ENCODE results near the gene ITPR2.
A peak's percentile ranks its signal among the peaks of the same experiment; 100 is the strongest.

The ITPR2 gene

DNA sequence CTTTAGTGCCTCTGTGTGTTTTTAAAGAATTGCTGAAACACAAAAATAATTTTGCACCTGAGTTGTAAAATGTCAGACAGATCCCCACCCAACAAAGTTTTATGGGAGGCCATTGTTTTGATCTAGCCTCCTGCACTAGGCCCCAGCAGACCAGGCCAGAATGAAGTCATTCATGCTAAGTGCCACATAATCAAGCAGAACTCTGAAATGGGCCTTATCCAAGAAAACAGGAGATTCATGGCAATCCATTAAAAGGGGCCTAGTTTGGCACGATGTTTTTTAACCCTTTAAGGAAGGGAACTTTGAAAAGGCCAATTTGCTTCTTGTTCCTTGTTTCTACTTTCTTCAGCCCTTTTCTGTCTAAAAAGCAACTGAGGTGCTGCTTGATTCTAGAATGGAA, 260.9 kb downstream of the ITPR2 start:
- H3K4me3 ChIP-seq (ENCODE audit: control insufficient read depth, low read depth, low read length) = no peak overlapping the region
- TF ChIP-seq, protein P1, sequence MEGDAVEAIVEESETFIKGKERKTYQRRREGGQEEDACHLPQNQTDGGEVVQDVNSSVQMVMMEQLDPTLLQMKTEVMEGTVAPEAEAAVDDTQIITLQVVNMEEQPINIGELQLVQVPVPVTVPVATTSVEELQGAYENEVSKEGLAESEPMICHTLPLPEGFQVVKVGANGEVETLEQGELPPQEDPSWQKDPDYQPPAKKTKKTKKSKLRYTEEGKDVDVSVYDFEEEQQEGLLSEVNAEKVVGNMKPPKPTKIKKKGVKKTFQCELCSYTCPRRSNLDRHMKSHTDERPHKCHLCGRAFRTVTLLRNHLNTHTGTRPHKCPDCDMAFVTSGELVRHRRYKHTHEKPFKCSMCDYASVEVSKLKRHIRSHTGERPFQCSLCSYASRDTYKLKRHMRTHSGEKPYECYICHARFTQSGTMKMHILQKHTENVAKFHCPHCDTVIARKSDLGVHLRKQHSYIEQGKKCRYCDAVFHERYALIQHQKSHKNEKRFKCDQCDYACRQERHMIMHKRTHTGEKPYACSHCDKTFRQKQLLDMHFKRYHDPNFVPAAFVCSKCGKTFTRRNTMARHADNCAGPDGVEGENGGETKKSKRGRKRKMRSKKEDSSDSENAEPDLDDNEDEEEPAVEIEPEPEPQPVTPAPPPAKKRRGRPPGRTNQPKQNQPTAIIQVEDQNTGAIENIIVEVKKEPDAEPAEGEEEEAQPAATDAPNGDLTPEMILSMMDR (conservative IDR thresholded peaks at IDR 0.05; ENCODE audit: control insufficient read depth, insufficient read depth, low read depth, low read length) = no peak
- no peak for DNase-seq (ENCODE audit: low read depth)

DNA sequence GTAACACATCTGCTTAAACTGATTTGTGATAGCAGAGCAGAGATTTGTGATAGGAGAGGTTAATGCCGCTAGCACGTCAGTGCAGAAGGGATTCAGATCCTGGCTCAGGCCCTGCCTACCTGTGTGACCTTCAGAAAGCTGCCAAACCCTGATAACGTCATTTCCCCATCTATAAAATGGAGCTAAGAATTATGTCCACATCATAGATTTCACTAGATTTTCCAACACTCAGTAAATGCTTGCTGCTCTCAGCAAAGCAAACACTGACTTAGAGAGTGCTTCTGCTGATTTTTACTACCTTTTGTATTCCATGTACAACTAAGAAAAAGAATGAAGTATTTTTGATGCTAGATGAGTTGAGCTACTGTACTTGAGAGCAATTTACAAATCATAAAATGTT, 261.4 kb downstream of the ITPR2 start:
- TF ChIP-seq, protein P1 (conservative IDR thresholded peaks at IDR 0.05; ENCODE audit: control insufficient read depth, insufficient read depth, low read depth, low read length) = no peak
- no peak overlapping the region for H3K4me3 ChIP-seq (ENCODE audit: control insufficient read depth, low read depth, low read length)
- DNase-seq (ENCODE audit: low read depth) = no peak

DNA sequence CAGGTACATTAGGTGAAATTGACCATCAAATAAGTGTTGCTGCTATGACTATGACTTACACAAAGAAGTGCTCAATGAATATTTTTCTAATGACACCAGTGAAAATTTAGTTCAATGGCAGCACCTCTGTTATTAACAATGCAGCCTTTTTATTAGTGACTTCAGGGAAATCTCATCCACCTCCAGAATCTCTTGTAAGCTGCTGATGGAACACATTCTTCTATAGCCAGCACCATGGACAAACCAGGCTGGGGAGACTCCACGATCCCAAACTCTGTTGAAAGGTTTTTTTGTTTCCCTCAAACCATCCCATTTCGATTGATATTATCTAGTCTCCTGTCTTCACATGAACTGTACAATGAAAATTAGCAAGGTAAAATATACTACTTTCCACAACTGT, 265.9 kb downstream of the ITPR2 start:
- TF ChIP-seq, protein P1 (conservative IDR thresholded peaks at IDR 0.05; ENCODE audit: control insufficient read depth, insufficient read depth, low read depth, low read length) = no peak
- no peak for DNase-seq (ENCODE audit: low read depth)
- no peak overlapping the region for H3K4me3 ChIP-seq (ENCODE audit: control insufficient read depth, low read depth, low read length)

DNA sequence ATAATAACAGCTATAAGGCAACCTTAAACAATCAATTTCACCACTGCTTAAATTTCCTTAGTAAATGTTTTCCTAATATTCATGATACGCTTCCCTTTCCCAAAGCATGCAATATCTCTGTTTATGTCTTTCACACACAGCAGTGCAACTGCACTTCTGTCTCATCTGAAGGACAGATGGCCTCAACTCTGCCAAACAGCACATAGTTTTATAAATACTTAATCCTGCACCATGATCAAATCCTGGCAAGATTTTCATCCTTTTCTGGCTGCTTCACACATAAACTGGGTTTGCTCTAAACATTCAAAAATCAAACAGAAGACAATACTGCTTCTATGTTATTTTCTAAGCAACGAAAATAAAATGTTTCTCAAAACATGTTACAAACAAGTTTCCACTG, 266.3 kb downstream of the ITPR2 start:
- H3K4me3 ChIP-seq (ENCODE audit: control insufficient read depth, low read depth, low read length) = no peak overlapping the region
- DNase-seq (ENCODE audit: low read depth) = peak; percentile 21
- TF ChIP-seq, protein P1 (conservative IDR thresholded peaks at IDR 0.05; ENCODE audit: control insufficient read depth, insufficient read depth, low read depth, low read length) = no peak

DNA sequence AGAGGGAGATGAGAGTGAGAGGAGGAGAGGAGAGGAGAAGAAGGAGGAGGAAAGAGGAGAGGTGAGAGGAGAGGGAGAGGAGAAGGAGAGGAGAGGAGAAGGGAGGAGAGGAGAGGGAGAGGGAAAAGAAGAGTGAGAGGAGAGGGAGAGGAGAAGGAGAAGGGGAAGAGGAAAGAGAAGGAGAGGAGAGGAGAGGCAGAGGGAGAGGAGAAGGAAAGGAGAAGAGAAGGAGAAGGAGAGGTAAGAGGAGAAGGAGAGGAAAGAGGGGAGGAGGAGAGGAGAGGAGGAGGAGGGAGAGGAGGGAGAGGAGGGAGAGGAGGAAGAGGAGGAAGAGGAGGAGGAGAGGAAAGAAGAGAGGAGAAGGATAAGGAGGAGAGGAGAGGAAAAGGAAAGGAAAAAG, 266.8 kb downstream of the ITPR2 start:
- H3K4me3 ChIP-seq (ENCODE audit: control insufficient read depth, low read depth, low read length) = no peak overlapping the region
- DNase-seq (ENCODE audit: low read depth) = no peak
- TF ChIP-seq, protein P1 (conservative IDR thresholded peaks at IDR 0.05; ENCODE audit: control insufficient read depth, insufficient read depth, low read depth, low read length) = no peak

DNA sequence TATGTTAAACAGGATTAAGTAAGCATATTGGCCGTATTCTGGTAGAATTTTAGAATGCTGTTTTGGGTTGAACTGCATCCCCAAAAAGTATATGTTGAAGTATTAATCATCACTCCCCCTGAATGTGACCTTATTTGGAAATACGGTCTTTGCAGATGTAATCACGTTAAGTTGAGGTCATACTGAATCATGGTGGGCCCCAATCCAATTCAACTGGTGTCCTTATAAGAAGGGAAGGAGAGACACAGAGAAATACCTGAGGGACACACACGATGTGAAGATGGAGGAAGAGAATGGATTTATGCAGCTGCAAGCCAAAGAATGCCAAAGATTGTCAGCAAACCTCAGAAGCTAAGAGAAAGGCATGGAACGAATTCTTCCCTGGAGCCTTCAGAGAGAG, 268.6 kb downstream of the ITPR2 start:
- no peak overlapping the region for H3K4me3 ChIP-seq (ENCODE audit: control insufficient read depth, low read depth, low read length)
- peak; percentile 45 for DNase-seq (ENCODE audit: low read depth)
- TF ChIP-seq, protein P1 (conservative IDR thresholded peaks at IDR 0.05; ENCODE audit: control insufficient read depth, insufficient read depth, low read depth, low read length) = no peak

DNA sequence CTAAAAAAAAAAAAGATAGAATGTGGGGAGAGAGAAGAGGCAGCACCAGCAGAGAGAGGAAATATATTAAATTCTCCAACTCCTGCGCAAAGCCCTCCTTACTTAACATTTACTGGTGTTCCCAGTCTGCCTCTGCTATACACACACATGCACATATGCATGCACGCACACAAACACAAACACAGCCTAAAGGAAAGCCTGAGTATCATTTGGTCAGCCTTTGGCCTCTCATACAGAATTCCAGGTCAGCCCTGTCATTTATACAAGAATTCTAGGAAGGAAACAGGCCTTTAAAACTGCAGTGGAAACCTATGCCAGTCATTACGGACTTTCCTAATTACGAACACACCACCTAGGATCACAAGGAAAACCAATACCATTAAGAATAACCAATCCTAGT, 269.4 kb downstream of the ITPR2 start:
- no peak for DNase-seq (ENCODE audit: low read depth)
- TF ChIP-seq, protein P1 (conservative IDR thresholded peaks at IDR 0.05; ENCODE audit: control insufficient read depth, insufficient read depth, low read depth, low read length) = no peak
- H3K4me3 ChIP-seq (ENCODE audit: control insufficient read depth, low read depth, low read length) = no peak overlapping the region

All from fibroblast of mammary gland (primary cell).